ENCODE data around the gene GTPBP4. TPM values are rescaled to one million over a fixed set of nuclear protein-coding genes. Genes with fewer than 3 reads are reported as not detected.

The GTPBP4 gene
- total and polyA plus RNA-seq, 2 of the 8 experiments (the other 6 are each of a cell fraction or from before 2014, with no cell fraction given), result 16.9 to 98.1 TPM

GRCh38 chr10:1015688-1016087, 27.5 kb downstream of the GTPBP4 start:
- H3K27ac ChIP-seq (ENCODE audit: low read depth, low read length), result no peak overlapping the region
- FAIRE-seq, result no peak
- H3K4ac ChIP-seq (replicated peaks; ENCODE audit: insufficient read length, low read depth, low read length), result no peak overlapping the region
- no peak overlapping the region for H2BK20ac ChIP-seq (ENCODE audit: low read length)
- TF ChIP-seq CEBPB (IDR thresholded peaks at IDR 0.05; ENCODE audit: low read depth, low read length) (no peak), POLR2A (IDR thresholded peaks at IDR 0.05; ENCODE audit: control extremely low read depth in 1 of 2, low read depth in 2 of 2, low read length in 2 of 2) (no peak), BACH1 (IDR thresholded peaks at IDR 0.05; ENCODE audit: low read length) (no peak), GTF2F1 (IDR thresholded peaks at IDR 0.05; ENCODE audit: borderline replicate concordance, low read depth, low read length) (no peak), POLR2AphosphoS5 (IDR thresholded peaks at IDR 0.05; ENCODE audit: low read depth, low read length) (no peak), TEAD4 (IDR thresholded peaks at IDR 0.05; ENCODE audit: low read depth, low read length) (no peak), RBBP5 (IDR thresholded peaks at IDR 0.05; ENCODE audit: borderline replicate concordance, low read depth, low read length) (no peak), FOSL1 (IDR thresholded peaks at IDR 0.05; ENCODE audit: insufficient read depth, low read depth, low read length) (no peak)
- no peak for DNase-seq (ENCODE audit: low read depth in 1 of 2, low spot score in 2 of 2)
- H4K8ac ChIP-seq (ENCODE audit: extremely low read depth, insufficient read depth, low read length), result no peak overlapping the region
- ChIA-PET CTCF (ENCODE audit: partially characterized antibody) (no interaction called here), POLR2A (ENCODE audit: partially characterized antibody) (interaction anchor here (1.4 to 4.9 kb wide), 3 partner anchors 12 to 33 kb away, joined by 5 to 20 read pairs (median 5); partner anchors contain the start of gene IDI1)
- H3K9me3 ChIP-seq (ENCODE audit: insufficient read depth in 2 of 2, low read depth in 1 of 2, low read length in 1 of 2), result no peaks in the 10 kb centered on the region
- no peak overlapping the region for H2BK12ac ChIP-seq (ENCODE audit: low read depth, low read length)
- H3K9ac ChIP-seq (replicated peaks in 1 of 4; ENCODE audit: extremely low read depth in 1 of 4, low read depth in 3 of 4, low read length in 3 of 4), result no peak overlapping the region
- no peak overlapping the region for H3K14ac ChIP-seq (ENCODE audit: insufficient read length)
- WGBS, 2 experiments (ENCODE audit: extremely low coverage in 1 of 2, insufficient coverage in 1 of 2, insufficient read length in 1 of 2, insufficient replicate concordance in 2 of 2, low coverage in 1 of 2, low lambda C conversion rate in 2 of 2, missing lambda C conversion rate in 1 of 2), result 92% methylated on average over 11 of the region's 11 CpGs; no CpG with 5 or more reads in 1 of the 2 experiments
- H2BK120ac ChIP-seq (replicated peaks; ENCODE audit: low read depth, low read length), result no peak overlapping the region
- H2BK5ac ChIP-seq (ENCODE audit: low read depth, low read length), result no peak overlapping the region
- H3K56ac ChIP-seq (replicated peaks; ENCODE audit: insufficient read length, low read depth, low read length), result no peak overlapping the region
- H3K23ac ChIP-seq (ENCODE audit: insufficient read length), result no peak overlapping the region
- H3K4me1 ChIP-seq (replicated peaks in 1 of 4; ENCODE audit: control insufficient read depth in 3 of 4, insufficient read depth in 4 of 4, low read length in 3 of 4), result no peaks in the 10 kb centered on the region
- H2AFZ ChIP-seq (ENCODE audit: low read length), result no peak overlapping the region
- H4K5ac ChIP-seq (ENCODE audit: insufficient read length, low read depth, low read length), result no peak overlapping the region
- no peak overlapping the region for H2AK5ac ChIP-seq (ENCODE audit: low read depth, low read length)
- H3K23me2 ChIP-seq (ENCODE audit: low read depth, low read length), result no peaks in the 10 kb centered on the region
- H3K4me2 ChIP-seq (ENCODE audit: insufficient read depth in 1 of 2, low read depth in 2 of 2, low read length in 2 of 2), result no peak overlapping the region
- peaks cover 0 to 10% of the 10 kb centered on the region in 2 experiments for H4K20me1 ChIP-seq (replicated peaks in 1 of 2; ENCODE audit: control insufficient read depth in 1 of 2, insufficient read depth in 2 of 2, low read length in 2 of 2)
- no peaks in the 10 kb centered on the region for H3K27me3 ChIP-seq (replicated peaks in 1 of 4; ENCODE audit: control insufficient read depth in 3 of 4, extremely low read depth in 1 of 4, insufficient read depth in 3 of 4, low read length in 3 of 4)
- no peak overlapping the region for H3K18ac ChIP-seq (ENCODE audit: extremely low read depth, low read length)
- H2BK15ac ChIP-seq (ENCODE audit: low read length), result no peak overlapping the region
- H3K36me3 ChIP-seq (ENCODE audit: control insufficient read depth in 2 of 4, insufficient read depth in 4 of 4, low read length in 3 of 4), result peaks cover 47 to 80% (median 73%) of the 10 kb centered on the region in 4 experiments
- H3K4me3 ChIP-seq (ENCODE audit: extremely low read depth in 1 of 4, insufficient read depth in 2 of 4, low read depth in 3 of 4, low read length in 4 of 4), result no peak overlapping the region
- H3K79me1 ChIP-seq (ENCODE audit: low read depth, low read length), result no peaks in the 10 kb centered on the region; the same call in 1 of the 2 replicates
- no peaks in the 10 kb centered on the region for H3K79me2 ChIP-seq (ENCODE audit: control insufficient read depth in 1 of 2, insufficient read depth in 2 of 2, low read length in 2 of 2)
- no peak overlapping the region for H4K91ac ChIP-seq (replicated peaks; ENCODE audit: insufficient read length, low read length)

Measured in H1 (cell line).